Fibroblast of lung (primary cell): Measurements from ENCODE around the gene GPR62.

Experiments
- EZH2 ChIP-seq: IDR thresholded peaks from 2 replicates; pipeline ENCODE4 v1.5.1; 2012; ENCODE audit warnings: low read length, control low read depth, mild to moderate bottlenecking; ENCODE audit errors: missing control alignments
- TF ChIP-seq, protein P1 (sequence below), 2 donors: IDR thresholded peaks in 1 of 2; conservative IDR thresholded peaks in 1 of 2; 1 replicate in 1 of 2; 2 replicates in 1 of 2; pipeline ENCODE4 v1.5.1; 2011 to 2012; ENCODE audit warnings: low read length in 2 of 2, control low read depth in 1 of 2, inconsistent platforms in 1 of 2, low read depth in 1 of 2, mild to moderate bottlenecking in 1 of 2

DNA sequence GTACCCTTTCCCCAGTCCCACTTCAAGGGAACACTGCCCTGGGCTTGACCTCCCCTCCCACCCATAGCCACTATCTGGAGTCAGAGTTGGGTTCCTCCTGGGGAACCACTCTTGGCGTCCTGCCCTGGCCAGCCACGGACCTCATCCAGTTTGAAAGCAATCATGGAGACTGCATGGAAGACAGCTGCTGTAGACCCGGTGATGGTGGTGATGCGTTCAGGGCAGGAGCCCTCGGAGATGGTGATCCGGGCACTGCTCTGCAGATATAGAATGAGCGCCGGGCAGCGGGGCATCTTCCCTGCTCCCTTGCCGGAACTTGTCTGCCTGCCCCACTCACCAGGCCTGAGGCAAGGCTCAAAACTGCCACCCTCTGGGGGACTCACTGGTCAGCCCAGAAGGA lies 5.2 kb downstream of the GPR62 start:
- TF ChIP-seq, protein P1, sequence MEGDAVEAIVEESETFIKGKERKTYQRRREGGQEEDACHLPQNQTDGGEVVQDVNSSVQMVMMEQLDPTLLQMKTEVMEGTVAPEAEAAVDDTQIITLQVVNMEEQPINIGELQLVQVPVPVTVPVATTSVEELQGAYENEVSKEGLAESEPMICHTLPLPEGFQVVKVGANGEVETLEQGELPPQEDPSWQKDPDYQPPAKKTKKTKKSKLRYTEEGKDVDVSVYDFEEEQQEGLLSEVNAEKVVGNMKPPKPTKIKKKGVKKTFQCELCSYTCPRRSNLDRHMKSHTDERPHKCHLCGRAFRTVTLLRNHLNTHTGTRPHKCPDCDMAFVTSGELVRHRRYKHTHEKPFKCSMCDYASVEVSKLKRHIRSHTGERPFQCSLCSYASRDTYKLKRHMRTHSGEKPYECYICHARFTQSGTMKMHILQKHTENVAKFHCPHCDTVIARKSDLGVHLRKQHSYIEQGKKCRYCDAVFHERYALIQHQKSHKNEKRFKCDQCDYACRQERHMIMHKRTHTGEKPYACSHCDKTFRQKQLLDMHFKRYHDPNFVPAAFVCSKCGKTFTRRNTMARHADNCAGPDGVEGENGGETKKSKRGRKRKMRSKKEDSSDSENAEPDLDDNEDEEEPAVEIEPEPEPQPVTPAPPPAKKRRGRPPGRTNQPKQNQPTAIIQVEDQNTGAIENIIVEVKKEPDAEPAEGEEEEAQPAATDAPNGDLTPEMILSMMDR (conservative IDR thresholded peaks at IDR 0.05 in 1 of 2, IDR thresholded peaks at IDR 0.05 in 1 of 2; ENCODE audit: low read depth in 1 of 2, low read length in 2 of 2): no peak
- no peak for TF ChIP-seq EZH2
